Left renal pelvis (tissue), 4 donors: ENCODE data around the gene EIF4G3. TPM values are rescaled to one million over a fixed set of nuclear protein-coding genes. Genes with fewer than 3 reads are reported as not detected.
"Not testable (repeated sequence)": the region's sequence is repeated elsewhere in the genome, so short reads cannot be mapped to it uniquely, and the experiment has no call there.

Experiments
- DNase-seq, 4 donors: peaks; one replicate each; pipeline ENCODE4 v3.0.0-alpha.2; 2013; ENCODE audit warnings: low read depth in 4 of 4, low spot score in 3 of 4
- polyA plus RNA-seq, 4 donors: library from polyadenylated mRNA; unstranded; fragments of 120-200 nt; gene quantifications; one replicate each; pipeline ENCODE4 v1.2.1, GENCODE V29; 2013; ENCODE audit not compliant: insufficient read length in 4 of 4

Gene EIF4G3
- polyA plus RNA-seq, 4 donors = 57.5 to 72.9 (median 67.0) TPM

GRCh38 chr1:21115098-21115760, 61.5 kb downstream of the EIF4G3 start:
- DNase-seq = no peak

- DNase-seq = no peak
Measured at GRCh38 chr1:21114431-21114830, 62.3 kb downstream of the EIF4G3 start.

- DNase-seq = no peak
Measured at GRCh38 chr1:21110163-21110562, 66.5 kb downstream of the EIF4G3 start.

GRCh38 chr1:21106709-21107108, 70.0 kb downstream of the EIF4G3 start:
- no peak for DNase-seq

- no peak for DNase-seq
Measured at GRCh38 chr1:21106238-21106637, 70.5 kb downstream of the EIF4G3 start.

- no peak for DNase-seq
Measured at GRCh38 chr1:21105807-21106206, 70.9 kb downstream of the EIF4G3 start.

- DNase-seq = no peak
Measured at GRCh38 chr1:21104683-21105082, 72.0 kb downstream of the EIF4G3 start.

- DNase-seq = no peak
Measured at GRCh38 chr1:21100481-21100921, 76.2 kb downstream of the EIF4G3 start.

GRCh38 chr1:21099869-21100131, 76.9 kb downstream of the EIF4G3 start:
- no peak for DNase-seq

- no peak for DNase-seq
Measured at GRCh38 chr1:21099034-21099868, 77.4 kb downstream of the EIF4G3 start.

GRCh38 chr1:21098186-21098915, 78.3 kb downstream of the EIF4G3 start:
- no peak for DNase-seq

GRCh38 chr1:21097729-21098128, 79.0 kb downstream of the EIF4G3 start:
- DNase-seq = no peak

- DNase-seq = no peak
Measured at GRCh38 chr1:21095976-21096375, 80.7 kb downstream of the EIF4G3 start.

- not testable (repeated sequence) for DNase-seq
Measured at GRCh38 chr1:21094282-21094681, 82.4 kb downstream of the EIF4G3 start.

- not testable (repeated sequence) for DNase-seq
Measured at GRCh38 chr1:21093271-21093958, 83.3 kb downstream of the EIF4G3 start.

- not testable (repeated sequence) for DNase-seq
Measured at GRCh38 chr1:21092545-21092944, 84.2 kb downstream of the EIF4G3 start.

GRCh38 chr1:21091053-21091690, 85.5 kb downstream of the EIF4G3 start:
- DNase-seq = not testable (repeated sequence)

GRCh38 chr1:21090463-21090862, 86.2 kb downstream of the EIF4G3 start:
- DNase-seq = no peak

GRCh38 chr1:21089731-21090130, 87.0 kb downstream of the EIF4G3 start:
- no peak for DNase-seq

GRCh38 chr1:21089299-21089698, 87.4 kb downstream of the EIF4G3 start:
- DNase-seq = no peak
